NCI-H345 treated with DMSO at 0.1 percent for 48 hours (cell line): ENCODE measurements around the gene SLC24A4.

Experiments
- DNase-seq: peaks from one replicate; lab custom pipeline; 2025; ENCODE audit not compliant: unreplicated experiment; lab: John Stamatoyannopoulos, UW

The SLC24A4 gene

GRCh38 chr14:92316937-92317336 lies 6.0 kb upstream of the SLC24A4 start:
- DNase-seq: no peak

GRCh38 chr14:92317511-92317910 lies 5.5 kb upstream of the SLC24A4 start:
- DNase-seq: no peak

- no peak for DNase-seq
Measured at GRCh38 chr14:92321701-92322100, 1.3 kb upstream of the SLC24A4 start.

- no peak for DNase-seq
Measured at GRCh38 chr14:92322516-92322915, 449 bp upstream of the SLC24A4 start.

- DNase-seq: no peak
Measured at GRCh38 chr14:92323916-92324818, 1.2 kb downstream of the SLC24A4 start.

- no peak for DNase-seq
Measured at GRCh38 chr14:92325835-92326234, 2.9 kb downstream of the SLC24A4 start.

GRCh38 chr14:92328664-92329255 lies 5.8 kb downstream of the SLC24A4 start:
- no peak for DNase-seq

- DNase-seq: no peak
Measured at GRCh38 chr14:92334050-92334449, 11.1 kb downstream of the SLC24A4 start.

- no peak for DNase-seq
Measured at GRCh38 chr14:92336363-92336762, 13.4 kb downstream of the SLC24A4 start.

GRCh38 chr14:92339426-92339825 lies 16.5 kb downstream of the SLC24A4 start:
- no peak for DNase-seq

- DNase-seq: no peak
Measured at GRCh38 chr14:92340071-92340470, 17.1 kb downstream of the SLC24A4 start.

GRCh38 chr14:92340931-92341330 lies 18.0 kb downstream of the SLC24A4 start:
- DNase-seq: no peak

GRCh38 chr14:92341791-92342190 lies 18.8 kb downstream of the SLC24A4 start:
- DNase-seq: no peak

- DNase-seq: peak; percentile 79
Measured at GRCh38 chr14:92348154-92348553, 25.2 kb downstream of the SLC24A4 start.

- no peak for DNase-seq
Measured at GRCh38 chr14:92351750-92352149, 28.8 kb downstream of the SLC24A4 start.

- no peak for DNase-seq
Measured at GRCh38 chr14:92352158-92352985, 29.4 kb downstream of the SLC24A4 start.

- DNase-seq: no peak
Measured at GRCh38 chr14:92353447-92353846, 30.5 kb downstream of the SLC24A4 start.

GRCh38 chr14:92356677-92357076 lies 33.7 kb downstream of the SLC24A4 start:
- no peak for DNase-seq

- DNase-seq: no peak
Measured at GRCh38 chr14:92360651-92361370, 37.8 kb downstream of the SLC24A4 start.

- peak; percentile 27 for DNase-seq
Measured at GRCh38 chr14:92362781-92363235, 39.8 kb downstream of the SLC24A4 start.

- no peak for DNase-seq
Measured at GRCh38 chr14:92366237-92366636, 43.3 kb downstream of the SLC24A4 start.
